GM19397 (cell line): ENCODE measurements around the gene RPL35.
A peak's percentile ranks its signal among the peaks of the same experiment; 100 is the strongest.

ENCODE experiments used
- ATAC-seq: cut with Tn5 transposase; IDR thresholded peaks from one replicate; pipeline ENCODE4 v1.9.1; 2021; ENCODE audit warnings: mild to moderate bottlenecking, moderate library complexity; ENCODE audit not compliant: unreplicated experiment

RPL35 gene

DNA sequence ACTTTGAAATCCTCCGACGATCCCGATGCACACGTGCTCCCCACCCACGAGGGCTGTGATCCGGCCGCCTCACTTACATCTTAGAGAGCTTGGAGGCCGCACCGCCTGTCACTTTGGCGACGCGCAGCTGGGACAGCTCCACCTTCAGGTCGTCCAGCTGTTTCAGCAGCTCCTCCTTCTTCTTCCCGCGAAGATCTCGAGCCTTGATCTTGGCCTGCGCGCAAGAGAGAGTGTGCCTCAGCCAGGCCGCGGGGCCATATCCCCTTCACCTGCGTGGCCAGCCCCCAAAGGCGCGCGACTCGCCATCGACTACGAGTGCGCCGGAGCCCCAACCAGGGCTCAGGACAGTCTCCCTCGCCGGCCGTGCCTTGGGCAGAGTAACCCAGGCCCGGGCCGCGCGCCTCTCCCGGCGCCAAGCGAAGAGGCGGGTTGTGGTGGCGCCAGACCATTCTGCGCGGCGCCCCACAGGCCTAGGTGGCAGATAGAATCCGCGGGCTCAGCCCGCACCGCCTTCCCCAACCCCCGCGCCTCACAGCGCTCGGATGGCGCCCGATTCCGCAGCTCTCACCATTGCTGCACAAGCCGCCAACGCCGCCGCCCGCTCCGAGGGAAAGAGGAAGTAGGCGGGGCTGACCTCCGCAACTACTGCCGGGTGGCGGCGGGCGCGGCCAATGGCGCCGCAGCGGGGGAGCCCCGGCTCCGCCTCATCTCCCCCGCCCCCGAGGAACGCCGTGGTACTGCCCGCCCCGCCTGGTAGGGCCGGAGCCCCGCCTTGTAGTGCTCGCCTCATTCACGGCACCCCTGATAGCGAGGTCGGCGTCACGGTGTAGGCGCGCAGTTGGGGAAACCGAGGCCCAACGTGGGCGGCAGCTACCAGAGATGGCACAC is at the start of gene RPL35, which contains the start of gene ARPC5L:
RPL35 (minus strand) TSS at position 616 of the 888 bp plus-strand sequence; CDS start at position 571, 45 bp downstream.
ARPC5L (plus strand) TSS at position 789 of the 888 bp plus-strand sequence. CDS start 7,161 bp downstream, outside the sequence.
- ATAC-seq, result peak; percentile 88

DNA sequence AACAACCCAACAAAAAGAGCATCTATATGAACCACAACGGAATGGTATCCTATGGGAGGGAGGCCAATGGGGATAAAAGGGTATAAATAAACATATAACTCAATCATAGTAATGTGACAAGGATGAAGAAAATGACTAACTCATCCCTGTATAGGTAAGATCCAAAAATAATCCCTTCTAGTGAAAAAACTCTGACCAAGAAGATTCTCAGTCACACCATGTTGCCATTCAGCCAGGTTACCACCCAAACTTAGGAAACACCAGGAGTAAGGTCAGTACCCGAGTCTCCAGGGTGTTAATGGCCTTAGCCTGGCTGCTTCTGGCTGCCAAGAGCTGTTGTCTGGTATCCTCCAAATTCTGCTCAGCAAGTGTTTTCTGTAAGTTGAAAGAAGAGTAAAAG is 46.3 kb upstream of the RPL35 start:
- no peak for ATAC-seq

- ATAC-seq, result no peak
These were observed 45.2 kb upstream of the RPL35 start for GRCh38 chr9:124906966-124907365.

- no peak for ATAC-seq
These were observed 38.1 kb upstream of the RPL35 start for GRCh38 chr9:124899845-124900244.

- no peak for ATAC-seq
These were observed 36.1 kb upstream of the RPL35 start for GRCh38 chr9:124897570-124898460.

DNA sequence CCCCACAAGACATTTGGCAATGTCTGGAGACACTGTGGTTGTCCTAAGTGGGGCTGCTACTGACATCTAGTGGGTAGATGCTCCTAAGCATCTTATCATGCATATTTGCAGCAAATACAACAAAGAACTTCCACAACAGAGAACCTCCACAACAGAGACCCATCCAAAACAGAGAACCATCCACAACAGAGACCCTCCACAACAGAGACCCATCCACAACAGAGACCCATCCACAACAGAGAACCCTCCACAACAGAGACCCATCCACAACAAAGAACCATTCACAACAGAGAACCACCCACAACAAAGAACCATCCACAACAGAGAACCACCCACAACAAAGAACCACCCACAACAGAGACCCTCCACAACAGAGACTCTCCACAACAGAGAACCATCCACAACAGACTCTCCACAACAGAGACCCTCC is 33.0 kb upstream of the RPL35 start:
- no peak for ATAC-seq

DNA sequence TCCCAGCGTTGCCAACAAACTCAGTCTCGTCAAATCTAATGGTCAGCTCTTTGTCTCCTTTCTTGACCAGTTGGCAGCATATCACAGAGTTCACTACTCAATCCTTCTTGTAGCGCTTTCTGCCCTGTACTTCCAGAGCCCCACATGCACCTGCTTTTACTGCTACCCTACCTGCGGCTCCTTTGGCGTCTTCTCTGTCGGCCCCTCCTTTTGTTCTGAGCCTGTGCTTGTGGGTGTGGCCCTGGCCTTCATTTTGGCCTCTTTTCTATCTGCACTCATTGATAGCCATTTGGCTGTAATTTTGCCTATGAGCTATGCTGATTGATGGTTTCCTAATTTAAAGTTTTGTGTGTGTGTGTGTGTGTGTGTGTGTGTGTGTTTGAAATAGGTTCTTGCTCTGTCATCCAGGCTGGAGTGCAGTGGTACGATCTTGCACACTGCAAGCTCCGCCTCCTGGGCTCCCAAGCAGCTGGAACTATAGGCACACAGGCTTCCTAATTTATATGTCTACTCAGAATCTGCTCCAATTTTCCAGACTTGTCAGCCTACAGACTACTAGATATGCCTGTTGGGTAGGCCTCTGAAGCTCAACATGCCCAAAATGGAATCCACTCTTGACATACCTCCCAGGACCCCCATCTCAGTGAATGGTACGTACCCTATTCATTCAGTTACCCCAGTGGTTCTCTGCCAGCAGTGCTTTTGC is 32.4 kb upstream of the RPL35 start:
- ATAC-seq, result no peak

- no peak for ATAC-seq
These were observed 28.4 kb upstream of the RPL35 start for GRCh38 chr9:124890179-124890578.

- no peak for ATAC-seq
These were observed 27.2 kb upstream of the RPL35 start for GRCh38 chr9:124889006-124889405.

DNA sequence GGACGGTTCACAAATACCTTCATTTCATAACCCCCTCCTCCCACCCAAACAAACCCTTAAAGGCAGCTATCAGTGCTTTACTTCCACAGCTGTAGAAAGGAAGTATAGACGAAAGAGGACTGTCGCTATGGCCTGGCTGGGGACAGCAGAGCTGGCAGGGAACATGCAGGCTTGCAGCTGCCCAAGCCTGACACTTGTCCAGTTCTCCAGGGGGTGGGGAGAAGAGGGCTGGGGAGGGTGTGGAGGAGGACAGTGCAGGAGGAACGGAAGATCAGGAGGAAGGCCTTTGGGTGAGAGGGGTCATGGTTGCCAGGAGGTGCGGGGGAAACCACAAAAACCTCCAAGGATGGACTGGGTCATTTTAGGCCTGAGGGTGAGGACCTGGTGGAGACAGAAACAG is 26.1 kb upstream of the RPL35 start:
- ATAC-seq, result no peak

DNA sequence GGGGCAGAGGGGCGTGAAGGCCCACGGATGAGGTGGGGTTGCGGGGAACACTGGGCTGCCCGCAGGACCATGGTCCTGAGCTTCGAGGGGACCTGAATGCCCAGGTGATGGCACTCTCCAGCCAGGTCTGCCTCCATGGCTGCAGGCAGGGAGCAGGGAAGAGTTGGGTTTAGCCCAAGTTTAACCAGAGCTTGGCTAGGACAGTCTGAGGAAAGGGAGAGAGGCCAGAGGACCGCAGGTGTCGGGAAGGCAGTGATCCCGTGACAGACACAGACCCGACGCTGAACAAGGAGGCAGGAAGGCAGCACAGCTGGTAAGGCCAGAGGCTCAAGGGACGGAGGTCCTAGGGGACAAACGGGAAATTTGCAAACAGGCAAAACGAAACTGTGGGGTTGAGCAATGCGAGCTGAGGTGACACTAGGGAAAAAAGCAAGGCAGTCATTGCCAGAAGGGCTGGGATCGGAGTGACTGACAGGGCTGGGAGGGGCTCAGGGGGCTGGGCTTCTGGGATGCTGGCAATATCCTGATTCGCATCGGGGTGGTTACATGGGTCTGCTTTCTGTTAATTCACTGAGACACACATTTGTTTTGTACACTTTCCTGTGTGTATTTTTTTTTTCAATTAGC is 25.2 kb upstream of the RPL35 start:
- ATAC-seq, result no peak

DNA sequence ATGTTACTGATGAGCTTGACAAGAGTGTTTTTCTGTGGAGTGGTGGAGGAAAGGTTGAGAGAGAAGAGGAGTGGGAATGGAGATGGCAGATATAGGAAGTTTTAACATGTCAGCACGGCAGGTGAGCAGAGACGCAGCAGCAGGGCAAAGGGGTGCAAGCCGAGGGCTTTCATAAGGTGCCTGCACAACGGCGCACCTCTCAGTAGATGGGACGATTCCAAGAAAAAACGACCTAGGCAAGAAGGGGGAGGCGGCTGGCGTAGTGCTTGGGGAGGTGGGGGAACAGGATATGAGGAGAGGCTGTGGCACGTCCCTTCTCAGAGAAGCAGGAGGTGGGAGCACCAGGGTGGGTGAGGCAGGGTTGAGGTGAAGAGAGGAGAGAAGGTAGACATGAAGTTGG is 24.7 kb upstream of the RPL35 start:
- ATAC-seq, result no peak

DNA sequence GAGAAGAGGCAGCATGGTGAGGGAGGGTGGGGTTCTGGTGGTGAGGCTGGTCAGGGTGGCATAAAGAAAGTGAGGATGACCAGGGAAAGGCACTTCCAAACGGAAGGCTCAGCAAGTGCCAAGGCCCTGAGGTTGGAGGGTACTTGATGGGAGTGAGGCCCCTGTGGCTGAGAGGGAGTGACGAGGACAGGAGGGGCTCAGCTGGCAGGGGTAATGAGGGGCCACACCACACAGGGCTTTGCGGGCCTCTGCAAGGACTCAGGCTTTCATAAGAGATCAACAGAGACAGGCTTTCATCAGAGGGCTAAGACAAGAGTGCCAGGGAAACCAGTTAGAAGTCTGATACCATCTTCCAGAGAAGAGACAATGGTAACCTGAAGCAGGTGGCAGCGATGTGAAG is 23.8 kb upstream of the RPL35 start:
- no peak for ATAC-seq

DNA sequence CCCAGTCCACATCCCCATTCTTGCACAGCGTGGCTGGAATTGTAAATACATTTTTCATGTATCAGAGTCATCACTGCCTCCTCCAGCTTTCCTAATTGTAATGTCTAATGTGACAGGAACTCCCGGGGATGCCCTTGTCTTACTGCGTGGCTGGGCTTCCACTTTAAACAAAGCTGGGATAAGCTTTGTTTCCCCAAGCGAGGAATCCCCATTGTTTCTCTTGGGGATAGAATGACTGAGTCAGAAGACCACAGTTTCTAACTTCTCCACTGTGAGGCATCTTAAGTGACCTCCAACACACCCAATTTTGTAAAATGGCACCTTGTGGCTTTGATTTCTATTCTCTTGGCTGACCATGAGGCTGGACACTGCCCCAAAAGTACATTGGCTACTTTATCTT is 22.6 kb upstream of the RPL35 start:
- ATAC-seq, result no peak

DNA sequence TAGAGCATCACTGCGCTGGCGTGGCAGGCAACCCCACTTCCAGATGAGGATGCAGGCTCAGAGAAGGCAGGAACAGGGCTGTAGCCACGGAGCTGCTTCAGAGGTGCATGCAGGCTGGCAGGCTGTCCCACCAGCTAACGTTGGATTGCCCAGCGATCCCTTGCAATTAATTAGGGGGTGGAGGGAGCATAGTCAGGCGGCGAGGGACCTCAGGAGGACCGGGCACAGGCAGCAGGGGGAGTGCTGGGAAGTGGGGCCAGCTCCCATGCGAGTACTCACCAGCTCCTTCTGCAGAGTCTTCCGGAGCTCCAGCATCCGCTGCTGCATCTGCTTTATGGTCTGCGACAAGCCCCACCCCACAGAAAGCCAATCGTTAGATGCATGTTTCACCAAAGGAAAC is 20.5 kb upstream of the RPL35 start:
- no peak for ATAC-seq

DNA sequence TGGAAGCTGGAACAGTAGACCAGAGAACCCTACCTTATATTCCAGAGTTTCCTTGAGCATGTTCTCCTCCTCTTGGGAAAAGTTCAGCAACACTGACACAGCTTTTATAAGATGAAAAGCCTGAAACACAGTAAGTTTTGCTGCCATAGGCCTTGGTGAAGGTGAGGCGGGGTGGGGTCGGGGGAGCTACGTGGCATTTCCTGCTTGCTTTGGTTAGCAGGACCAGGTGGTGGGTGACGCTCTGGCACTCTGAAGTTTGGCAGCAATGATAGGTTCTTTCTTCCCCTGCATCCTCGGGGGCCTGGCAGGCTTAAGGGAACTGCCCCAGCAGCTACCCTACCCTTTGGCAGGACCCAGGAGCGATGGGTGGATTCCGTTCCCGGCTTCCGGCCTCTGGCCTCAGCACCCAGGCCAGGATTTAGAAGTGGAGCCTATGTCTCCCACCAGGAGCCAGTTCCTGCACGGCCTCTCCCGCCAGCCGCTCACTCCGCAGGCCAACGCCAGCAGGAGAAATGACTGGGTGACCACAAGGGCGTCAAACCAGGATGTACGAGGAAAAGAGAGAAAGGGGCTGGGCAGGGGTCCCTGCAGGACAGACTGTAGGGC is 19.5 kb upstream of the RPL35 start:
- ATAC-seq, result no peak

DNA sequence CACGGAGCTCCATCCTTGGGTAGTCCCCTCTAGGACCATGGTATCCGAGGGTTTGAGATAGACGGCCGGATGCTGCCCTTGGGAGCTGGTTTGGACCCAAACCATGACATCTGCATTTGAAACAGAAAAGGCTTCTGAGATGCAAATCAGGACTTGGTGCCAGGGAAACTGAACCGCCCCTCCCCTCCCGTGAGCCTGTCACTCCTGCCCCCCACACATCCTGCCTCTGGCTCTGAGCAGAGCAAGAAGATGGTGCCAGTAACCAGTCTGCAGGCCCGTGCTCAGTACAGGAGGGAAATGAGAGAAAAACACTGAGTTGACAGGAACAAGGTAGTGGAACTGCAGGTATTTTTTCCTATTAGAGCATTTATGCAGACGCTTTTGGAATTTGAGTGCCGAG is 18.7 kb upstream of the RPL35 start:
- no peak for ATAC-seq

DNA sequence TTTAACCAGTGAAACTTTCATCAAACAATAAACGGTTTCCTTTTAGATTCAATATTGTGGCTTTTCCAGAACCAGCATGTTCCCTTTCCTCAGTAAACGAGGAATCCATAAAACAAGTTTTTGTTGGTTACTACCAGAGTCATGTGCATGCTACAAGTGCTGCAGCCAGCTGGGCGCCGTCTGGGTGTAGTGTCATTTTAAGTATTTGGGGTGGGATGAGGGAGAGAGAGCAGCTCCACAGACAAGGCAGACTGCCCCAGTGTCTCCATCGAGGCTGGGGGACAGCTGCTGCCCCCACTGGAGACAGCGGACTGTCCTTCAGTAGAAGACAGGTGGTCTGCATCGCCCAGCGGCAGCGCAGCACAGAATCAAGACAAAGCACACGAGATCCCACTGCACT is 17.5 kb upstream of the RPL35 start:
- no peak for ATAC-seq

- no peak for ATAC-seq
These were observed 16.8 kb upstream of the RPL35 start for GRCh38 chr9:124878518-124878917.

DNA sequence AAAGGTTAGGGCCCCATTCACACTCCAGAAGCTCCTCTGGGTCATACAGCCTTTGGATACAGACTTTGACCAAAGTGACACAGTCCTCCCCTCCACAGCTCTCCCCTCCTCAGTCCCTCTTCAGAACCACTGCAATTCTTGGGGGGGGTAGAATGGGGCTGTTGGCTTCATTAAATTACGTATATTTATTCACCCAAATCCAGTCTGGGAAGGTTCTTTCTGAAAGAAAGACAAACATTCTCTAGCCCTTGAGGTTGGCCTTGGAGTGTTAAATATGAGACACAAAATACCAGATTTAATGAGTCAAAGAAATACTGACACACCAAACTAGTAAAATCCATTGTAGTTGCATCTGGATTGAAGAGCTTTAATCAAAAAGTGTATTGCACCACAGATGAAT is 16.3 kb upstream of the RPL35 start:
- no peak for ATAC-seq
